Skin of body (tissue), 2 donors: ENCODE data around the gene HSP90B1. TPM values are rescaled to one million over a fixed set of nuclear protein-coding genes. Genes with fewer than 3 reads are reported as not detected.

Source experiments
- DNase-seq: peaks from one replicate; lab custom pipeline; 2025; lab: John Stamatoyannopoulos, UW
- total RNA-seq: library from RNA; depleted of rRNA; stranded (reverse); fragments of >200 nt; gene quantifications from one replicate; pipeline ENCODE4 v1.2.3, GENCODE V29; 2014

Gene HSP90B1
- 358 TPM for total RNA-seq

DNA sequence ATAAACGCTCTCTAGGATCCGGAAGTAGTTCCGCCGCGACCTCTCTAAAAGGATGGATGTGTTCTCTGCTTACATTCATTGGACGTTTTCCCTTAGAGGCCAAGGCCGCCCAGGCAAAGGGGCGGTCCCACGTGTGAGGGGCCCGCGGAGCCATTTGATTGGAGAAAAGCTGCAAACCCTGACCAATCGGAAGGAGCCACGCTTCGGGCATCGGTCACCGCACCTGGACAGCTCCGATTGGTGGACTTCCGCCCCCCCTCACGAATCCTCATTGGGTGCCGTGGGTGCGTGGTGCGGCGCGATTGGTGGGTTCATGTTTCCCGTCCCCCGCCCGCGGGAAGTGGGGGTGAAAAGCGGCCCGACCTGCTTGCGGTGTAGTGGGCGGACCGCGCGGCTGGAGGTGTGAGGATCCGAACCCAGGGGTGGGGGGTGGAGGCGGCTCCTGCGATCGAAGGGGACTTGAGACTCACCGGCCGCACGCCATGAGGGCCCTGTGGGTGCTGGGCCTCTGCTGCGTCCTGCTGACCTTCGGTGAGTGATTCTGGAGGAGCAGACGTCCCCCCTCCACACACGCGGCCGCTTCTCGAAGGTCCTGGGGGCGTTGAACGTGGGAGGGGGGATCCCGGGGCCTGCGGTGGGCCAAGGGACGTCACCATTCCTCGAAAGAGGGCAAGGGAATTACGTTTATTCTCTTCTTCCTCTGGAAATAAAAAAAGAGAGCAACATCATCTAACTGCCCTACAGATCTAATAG, at the start of gene HSP90B1:
TSS of gene HSP90B1 (plus strand) at position 377 of the 753 bp plus-strand sequence. CDS start at position 483, 106 bp downstream.
- peak; percentile 100 for DNase-seq

DNA sequence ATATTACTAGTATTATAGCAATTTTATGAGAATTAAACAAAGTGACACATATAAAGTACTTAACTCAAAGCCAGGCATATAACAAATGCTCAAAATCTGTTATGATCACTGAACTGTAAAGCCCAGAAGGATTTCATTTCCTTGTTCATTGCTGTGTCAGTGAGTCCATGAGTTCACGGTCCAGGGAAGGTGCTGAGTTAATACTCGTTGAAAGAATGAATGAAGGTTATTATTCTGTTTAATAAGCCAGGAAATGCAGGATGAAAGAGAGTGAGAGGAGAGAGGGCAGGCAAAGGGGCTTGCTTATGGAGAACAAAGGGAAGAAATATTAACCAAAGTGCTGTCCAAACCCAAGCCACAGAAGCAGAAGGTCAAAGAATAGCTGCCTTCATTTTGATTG, 48.9 kb upstream of the HSP90B1 start:
- no peak for DNase-seq

DNA sequence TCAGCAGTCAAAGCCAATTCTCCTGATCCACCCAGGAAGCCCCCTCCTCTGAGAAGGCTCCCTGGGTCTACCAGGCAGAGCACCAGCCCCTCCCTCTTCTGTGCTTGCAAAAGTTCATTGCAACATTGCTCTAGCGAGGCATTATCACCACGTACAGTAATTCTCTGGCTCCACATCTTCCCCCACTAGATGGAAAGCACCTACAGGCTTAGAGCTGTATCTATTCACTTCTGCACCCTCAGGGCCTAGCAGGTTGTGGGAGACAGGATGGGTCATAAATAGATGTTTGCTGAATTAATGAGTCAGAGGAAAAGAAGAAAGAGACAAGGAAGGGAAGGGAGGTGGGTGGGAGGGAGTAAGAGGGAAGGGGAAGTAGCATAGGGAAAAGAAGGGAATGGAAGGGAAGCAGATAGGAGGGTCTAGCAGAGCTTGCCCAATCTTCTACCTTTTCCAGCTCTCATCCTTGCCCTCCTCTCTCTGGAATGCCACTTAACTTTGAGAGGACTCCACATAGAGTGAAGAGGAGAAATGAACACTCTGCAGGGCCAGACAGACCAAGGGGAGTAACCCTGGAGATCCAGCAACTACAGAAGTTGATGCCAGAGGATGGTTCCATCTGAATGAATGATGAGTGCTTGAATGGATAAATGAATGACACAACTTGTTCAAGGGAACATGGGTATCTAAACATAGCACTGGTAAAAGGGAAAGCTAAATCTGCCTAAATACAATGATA, 47.2 kb upstream of the HSP90B1 start:
- DNase-seq, result no peak

DNA sequence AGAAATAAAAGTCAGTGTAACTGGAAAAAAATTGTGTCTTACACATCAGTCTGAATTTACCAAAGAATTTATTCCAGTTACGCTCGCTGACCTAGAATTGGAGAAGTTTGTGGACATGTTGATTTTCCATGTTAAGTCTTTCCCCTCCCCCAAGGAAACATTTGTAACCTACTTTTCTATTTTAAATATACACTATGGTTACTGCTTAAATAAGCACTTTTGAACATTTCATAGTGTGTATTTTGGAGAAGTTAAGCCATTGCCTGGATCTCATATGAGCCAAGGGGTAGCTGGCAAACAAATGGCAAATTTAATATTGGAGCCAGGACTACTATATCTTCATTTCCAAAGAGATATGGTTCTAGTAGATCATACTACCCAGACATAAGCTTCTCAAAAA, 46.3 kb upstream of the HSP90B1 start:
- peak; percentile 18 for DNase-seq

DNA sequence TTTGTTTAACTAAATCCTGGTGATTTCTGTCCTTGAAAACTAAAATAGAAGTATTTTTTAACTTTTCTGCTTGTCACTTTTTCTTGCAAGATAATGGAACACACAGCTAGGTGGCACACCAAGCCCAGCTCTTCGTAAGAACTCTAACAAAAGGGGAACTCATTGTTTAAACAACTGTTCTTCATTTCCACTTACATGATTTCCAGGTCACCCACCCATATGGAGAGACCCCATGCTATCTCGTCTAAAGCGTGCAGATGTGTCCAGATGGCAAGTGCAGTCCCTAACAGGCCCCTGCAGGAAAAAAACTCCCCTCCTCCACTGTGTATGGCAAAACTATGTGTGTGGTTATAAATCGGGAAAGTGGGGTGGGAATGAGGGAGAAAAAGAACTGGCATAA, 45.9 kb upstream of the HSP90B1 start:
- peak; percentile 19 for DNase-seq

DNA sequence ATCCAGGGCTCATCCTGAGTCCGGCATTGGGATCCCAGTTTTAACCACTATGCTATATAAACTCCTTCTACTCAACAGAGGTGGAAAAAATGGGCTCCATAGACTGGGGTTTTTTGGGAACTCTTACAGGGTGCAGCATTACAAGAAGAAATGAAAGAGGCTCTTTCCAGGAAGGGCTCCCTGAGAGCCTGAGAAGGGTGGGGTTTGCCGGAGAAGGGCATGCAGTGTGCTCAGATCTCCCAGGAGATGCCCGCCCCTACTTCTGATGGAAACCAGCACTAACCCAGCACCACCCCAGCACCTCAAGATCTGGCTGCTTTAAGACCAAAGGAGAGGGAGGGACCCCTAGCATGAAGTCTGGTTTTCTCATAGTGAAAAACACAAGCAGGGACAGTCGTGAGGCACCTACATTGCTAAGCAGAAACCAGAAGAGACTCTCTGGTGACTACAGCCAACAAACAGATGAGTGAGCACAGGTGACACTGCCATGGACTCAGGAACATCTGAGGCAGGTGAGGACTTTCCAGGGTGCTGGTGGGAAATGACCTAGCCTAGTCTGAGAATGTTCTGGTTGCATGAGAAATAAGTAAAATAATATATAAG, 43.9 kb upstream of the HSP90B1 start:
- DNase-seq, result no peak

DNA sequence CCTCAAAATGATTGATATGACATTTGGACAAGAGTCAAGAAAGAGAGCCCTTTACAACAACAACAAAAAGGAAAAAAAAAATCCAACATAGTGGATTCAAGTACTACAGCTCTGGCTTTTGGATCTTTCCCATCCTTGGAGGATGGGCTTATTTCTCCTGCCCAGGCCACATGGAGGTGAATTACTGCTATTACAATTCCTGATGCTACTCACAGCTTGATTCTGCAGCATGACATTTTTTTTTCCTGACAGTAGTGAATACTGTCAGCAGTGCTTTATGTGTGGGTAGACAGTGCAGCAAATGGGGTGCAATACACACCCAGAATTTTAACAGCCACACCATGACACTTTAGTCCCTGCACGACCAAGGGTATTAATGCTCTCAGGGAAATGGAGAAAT, 42.5 kb upstream of the HSP90B1 start:
- DNase-seq, result no peak

DNA sequence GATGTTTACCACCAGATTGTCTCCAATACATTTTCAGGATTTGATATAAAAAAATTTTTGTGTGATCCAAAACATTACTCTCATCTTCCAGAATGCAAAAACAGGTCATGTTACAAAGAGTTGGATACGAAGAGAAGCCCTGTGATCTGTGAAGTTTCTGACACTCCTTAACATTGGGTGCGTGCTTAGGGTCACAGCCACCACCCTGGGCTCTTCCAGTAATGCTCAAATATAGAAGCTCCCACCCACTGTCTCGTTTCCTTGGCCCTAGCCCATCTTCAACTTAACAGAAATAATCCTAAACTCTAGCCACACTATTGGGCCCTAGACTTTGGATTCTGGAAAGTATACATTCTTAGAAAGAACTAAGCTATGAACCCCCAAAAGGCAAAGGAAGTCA, 32.9 kb upstream of the HSP90B1 start:
- DNase-seq, result no peak

DNA sequence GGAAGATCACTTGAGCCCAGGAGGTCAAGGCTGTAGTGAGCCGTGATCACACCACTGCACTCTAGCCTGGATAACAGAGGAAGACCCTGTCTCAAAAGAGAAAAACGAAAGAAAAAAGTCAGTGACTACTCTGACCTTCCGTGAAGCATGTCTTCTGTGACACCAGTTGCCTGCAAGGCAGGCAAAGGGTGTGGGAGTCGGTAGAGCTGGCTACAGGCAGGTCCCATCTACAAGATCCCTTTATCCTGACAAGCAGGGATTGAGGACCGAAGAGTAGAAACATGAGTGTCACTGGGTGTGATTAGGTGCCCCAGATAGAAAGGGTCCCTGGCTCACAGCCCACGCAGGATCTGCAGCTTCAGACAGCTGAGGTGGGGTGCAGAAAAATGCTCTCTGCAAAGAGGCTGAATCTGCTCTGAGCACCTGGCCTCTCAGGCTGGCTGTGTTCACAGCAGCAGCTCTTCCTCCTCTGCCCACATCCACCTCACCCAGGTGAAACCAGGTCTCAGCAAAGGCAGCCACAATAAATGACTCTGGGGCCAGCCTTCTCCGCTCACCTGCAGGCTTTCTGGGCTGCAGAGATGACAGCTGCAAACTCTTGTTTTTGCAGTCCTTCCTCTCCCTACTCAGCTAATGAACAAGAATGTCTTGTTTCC, 28.6 kb upstream of the HSP90B1 start:
- DNase-seq, result no peak

DNA sequence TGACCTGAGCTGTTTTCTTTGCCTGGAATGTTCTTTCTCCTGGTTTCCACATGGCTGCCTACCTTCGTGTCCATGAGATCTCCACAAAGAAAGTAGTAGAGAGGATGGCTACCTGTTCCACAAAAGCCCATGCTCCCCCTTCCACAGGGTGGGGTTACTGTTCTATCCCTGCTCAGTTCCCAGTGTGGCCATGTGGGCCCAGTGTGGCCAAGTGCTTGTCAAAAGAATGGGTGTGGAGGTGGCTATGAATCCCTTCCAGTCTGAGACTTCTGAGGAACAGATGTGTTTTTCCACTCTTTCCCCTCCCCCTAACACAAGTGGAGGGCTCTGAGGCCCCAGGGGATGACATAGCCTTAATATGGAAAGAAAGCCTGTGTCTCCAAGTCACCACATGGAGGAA, 26.2 kb upstream of the HSP90B1 start:
- DNase-seq, result no peak

DNA sequence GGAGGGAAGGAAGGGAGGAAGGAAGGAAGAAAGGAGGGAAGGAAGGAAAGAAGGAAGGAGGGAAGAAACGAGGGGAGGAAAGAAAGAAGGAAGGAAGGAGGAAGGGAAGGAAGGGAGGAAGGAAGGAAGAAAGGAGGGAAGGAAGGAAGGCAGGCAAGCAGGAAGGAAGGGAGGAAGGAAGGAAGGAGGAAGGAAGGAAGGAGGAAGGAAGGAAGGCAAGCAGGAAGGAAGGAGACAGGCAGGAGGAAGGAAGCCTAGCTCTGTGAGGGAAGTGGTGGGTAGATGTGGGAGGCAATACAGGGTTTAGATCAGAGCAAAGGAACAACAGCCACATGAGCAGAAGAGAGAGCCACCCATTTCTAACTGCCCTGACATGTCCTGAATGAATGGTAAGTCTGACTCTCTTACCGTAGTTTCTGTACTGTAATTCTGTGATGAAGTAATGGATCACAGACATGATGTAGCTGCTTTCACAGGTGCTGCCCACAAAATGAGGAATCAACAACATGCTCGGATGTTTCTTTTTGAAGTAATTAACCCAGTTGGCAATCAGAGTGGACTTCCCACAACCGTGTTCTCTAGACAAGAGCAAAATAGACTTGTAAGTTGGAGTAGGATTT, 24.4 kb upstream of the HSP90B1 start:
- no peak for DNase-seq

DNA sequence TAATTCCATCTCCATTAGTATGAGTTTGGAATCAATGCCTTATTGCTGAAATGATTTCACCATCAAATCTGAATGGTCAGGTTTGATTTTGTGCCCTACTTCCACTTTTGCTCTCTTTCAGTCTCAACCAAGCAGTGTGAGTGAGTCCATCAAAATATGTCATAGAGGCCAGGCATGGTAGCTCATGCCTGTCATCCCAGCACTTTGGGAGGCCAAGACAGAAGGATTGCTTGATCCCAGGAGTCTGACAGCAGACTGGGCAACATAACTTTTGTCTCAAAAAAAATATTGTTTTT, 22.0 kb upstream of the HSP90B1 start:
- DNase-seq, result no peak

DNA sequence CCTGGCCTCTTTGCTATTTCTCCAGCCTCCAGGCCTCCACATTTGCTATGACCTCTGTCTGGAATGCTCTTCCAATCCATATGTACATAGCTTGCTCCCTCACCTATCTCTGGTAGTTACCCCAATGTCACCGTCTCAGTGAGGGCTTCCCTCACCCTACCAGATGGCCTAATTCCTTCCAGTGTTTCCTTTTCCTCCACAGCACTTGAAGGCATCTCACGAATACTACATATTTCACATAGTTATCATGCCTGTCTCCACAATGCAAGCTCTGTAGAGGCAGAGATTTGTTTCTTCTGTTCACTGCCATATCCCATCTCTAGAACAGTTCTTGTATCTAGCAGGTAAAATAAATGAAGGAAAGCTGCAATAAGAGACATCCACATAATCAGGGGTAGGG, 21.3 kb upstream of the HSP90B1 start:
- no peak for DNase-seq

DNA sequence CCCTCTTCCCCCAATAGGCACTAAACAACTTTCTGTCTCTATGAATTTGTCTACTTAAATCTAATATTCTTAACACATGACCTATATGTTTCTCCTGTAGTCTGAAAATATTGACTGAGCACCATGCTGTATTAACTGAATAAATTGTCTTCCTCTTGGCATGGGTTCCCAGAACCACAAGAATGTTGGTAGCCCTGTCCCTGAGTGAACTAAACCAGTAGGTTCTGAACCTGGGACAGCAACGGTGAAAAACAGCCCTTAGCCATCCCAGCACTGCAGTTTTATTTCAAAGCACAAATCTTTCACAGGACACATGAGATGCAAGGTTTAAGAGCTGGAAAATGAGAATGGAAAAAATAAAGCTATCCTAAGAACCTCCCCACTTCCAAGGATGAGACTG, 20.4 kb upstream of the HSP90B1 start:
- no peak for DNase-seq

DNA sequence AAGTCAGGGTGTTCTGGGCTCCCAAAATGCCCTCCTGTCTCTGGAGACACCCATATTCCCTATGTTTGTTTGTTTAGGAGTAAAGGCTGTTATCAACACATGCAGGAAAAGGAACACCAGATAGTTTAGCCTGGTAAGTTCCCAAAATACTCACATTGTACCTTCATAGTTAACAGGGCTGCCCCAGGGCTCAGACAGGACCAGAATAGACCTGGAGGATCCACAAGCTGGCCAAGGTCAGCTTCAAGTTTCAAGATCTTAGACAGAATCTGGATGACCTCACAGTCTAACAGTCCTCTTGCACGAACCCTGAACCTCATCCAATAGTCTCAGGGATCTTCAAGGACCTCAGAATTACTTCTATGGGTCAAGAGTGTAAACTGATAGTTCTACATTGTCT, 18.1 kb upstream of the HSP90B1 start:
- no peak for DNase-seq

DNA sequence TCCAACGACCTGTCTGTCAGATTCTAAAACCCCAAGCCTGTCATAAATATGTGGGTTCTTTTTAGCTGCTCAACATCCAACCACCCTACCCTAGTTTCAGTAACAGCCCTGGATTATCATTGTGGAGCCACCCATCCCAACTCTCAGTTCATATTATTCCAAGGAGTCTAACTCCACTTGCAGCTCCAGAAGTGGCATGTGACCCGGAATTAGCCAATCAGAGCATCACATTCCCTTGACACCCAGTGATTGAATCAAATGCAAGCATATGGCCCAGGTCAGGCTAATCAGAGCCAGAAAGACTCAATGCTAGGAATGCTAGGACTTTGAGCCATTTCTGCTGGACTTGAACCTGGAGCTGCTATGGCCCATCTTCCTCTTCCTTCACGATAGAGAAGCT, 17.1 kb upstream of the HSP90B1 start:
- DNase-seq, result no peak

DNA sequence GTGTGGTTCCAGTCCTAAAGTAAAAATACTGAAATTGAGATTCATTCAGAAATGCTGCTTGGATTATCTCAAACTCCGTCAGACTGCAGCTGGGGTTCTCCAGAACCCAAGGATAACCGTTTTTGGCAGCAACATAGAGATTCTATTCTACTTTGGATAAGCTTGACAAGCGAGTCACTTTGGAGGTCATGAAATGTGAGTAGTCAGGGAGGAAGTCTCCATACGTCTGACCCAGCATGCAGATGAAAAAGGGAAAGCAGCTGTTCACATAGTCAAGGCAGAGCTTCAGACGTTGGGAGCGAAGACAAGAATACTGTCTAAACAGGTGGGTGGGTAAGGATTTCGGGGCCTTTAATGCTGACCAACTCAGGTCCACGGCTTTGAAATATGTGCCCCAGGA, 14.9 kb upstream of the HSP90B1 start:
- DNase-seq, result no peak

DNA sequence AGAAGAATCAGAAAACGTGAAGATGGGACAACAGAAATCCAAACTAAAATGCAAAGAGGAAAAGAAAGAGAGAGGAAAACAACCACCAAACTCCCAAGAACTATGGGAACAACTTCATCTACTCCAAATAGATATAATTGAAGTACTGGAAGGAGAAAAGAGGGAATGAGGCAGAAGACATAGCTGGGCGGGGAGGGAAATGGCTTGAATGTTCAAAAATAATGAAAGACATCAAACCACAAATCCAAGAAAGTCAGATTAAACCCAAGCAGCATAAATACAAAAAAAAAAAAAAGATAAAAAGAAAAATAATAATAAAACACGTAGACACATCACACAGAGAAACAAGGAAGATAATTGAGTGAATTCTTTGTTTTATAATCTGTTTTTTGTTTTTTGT, 12.3 kb upstream of the HSP90B1 start:
- no peak for DNase-seq

DNA sequence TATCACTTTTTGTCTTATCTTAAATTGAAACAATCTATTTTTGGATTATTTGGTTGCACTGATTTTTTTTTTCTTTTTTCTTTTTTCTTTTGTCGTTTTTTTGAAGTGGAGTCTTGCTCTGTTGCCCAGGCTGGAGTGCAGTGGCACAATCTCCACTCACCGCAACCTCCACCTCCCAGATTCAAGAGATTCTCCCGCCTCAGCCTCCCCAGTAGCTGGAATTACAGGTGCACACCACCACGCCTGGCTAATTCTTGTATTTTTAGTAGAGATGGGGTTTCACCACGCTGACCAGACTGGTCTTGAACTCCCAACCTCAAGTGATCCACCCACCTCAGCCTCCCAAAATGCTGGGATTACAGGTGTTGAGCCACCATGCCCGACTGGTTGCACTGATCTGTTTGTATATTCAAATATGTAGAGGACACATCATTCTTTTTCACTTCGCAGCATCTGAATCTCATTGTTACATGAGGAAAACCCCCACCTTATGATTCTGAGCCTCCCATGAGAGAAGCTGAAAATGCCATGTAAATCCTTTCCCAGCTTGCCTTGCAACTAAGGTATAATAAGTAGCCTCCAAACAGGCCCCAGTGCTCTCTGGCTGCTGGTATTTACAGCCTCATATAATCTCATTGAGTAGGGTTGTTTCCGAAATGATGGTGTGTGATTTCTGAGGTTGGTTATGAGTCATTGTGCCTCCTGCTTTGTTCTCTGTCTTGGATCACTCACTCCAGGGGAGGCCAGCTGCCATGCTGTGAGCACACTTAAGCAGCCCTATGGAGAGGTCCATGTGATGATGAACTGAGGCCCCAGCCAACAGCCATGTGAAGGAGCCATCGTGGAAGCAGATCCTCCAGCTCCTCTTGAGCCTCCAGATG, 5.2 kb upstream of the HSP90B1 start:
- DNase-seq, result no peak

DNA sequence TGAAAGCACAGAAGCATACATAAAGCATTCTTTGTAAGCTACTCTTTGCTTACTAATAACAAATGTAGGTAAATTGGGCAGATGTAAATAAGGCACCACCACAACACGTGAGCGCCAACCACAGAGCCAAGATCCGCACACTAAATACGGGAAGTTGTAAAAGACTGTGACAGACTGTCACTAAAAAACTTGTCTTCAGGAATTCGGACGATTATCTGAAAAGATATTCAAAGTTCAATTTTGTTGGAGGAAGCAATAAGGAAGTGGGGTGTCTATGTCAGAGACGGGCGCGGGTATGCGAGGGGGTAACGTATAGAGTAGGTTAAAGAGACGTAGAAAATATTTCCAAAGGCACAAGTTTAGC, 1.5 kb upstream of the HSP90B1 start:
- no peak for DNase-seq
